NCI-H748 treated with DMSO at 0.1 percent for 48 hours (cell line): ENCODE results near the gene ANKRD55.
A peak's percentile ranks its signal among the peaks of the same experiment; 100 is the strongest.
"Not testable (repeated sequence)": the region's sequence is repeated elsewhere in the genome, so short reads cannot be mapped to it uniquely, and the experiment has no call there.

Experiments
- DNase-seq: peaks from one replicate; lab custom pipeline; 2025; lab: John Stamatoyannopoulos, UW

Gene ANKRD55

DNA sequence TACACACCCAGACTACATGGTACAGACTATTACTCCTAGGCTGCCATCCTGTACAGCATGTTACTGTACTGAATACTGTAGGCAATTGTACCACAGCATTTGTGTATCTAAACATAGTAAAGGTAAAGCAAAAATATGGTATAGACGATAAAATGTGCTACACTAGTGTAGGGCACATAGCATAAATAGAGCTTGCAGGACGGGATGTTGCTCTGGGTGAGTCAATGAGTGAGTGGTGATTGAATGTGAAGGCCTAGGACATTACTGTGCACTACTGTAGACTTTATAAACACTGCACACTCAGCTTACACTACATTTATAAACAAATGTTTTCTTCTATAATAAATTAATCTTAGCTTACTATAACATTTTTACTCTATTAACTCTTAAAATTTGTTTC lies 25.6 kb downstream of the ANKRD55 start:
- DNase-seq, result no peak

DNA sequence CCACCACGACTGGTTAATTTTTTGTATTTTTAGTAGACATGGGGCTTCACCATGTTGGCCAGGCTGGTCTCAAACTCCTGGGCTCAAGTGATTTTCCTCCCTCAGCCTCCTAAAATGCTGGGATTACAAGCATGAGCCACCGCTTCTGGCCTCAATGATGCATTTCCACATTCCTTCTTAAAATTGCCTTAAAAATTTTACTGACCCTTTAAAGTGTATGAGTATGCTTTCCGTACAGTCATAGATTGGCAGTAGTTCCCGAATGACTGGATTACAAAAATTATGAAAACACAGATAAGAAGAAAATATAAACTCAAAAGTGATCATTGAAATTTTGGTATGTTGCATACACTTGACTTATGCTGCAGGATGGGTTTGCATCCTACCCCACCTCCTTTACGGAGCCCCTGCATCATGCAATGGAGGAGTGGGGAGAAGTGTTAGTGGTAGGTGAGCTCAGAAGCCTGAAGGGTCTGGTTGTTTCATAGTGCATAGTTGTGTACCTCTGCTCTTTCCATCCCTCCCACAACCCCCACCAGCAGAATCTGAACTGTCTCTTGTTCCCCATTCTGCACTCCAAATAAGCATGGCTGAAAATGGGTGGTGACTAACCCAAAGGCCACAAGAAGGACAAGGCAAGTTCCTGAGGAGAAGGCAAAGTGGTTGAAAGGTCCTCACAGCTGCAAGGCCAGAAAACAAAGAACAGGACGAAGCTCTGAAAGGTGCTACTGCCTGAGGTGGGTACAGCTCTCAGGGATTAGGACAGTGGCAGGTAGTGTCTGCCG lies 26.8 kb downstream of the ANKRD55 start:
- no peak for DNase-seq

DNA sequence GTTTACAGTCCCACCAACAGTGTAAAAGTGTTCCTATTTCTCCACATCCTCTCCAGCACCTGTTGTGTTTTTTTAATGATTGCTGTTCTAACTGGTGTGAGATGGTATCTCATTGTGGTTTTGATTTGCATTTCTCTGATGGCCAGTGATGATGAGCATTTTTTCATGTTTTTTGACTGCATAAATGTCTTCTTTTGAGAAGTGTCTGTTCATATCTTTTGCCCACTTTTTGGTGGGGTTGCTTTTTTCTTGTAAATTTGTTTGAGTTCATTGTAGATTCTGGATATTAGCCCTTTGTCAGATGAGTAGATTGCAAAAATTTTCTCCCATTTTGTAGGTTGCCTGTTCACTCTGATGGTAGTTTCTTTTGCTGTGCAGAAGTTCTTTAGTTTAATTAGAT lies 29.2 kb downstream of the ANKRD55 start:
- DNase-seq, result not testable (repeated sequence)

DNA sequence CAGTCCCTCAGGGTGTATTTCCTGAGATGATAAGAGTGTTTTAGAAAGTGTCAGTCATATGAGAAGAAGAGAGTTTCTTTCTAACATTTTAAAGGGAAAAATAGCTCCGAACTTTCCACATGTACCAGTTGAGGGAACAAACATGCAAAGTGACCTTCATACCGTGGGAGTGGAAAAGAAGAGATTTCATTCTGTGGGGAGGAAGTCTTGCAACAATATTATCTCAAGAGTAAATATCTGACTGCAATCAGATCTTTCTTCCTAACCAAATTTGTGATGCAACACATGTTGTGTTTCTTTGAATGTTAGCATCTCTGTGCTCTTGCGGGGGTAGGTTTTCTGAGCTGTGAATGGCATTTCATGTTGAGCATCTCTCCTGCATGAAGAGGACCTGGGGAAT lies 30.6 kb downstream of the ANKRD55 start:
- DNase-seq, result no peak

DNA sequence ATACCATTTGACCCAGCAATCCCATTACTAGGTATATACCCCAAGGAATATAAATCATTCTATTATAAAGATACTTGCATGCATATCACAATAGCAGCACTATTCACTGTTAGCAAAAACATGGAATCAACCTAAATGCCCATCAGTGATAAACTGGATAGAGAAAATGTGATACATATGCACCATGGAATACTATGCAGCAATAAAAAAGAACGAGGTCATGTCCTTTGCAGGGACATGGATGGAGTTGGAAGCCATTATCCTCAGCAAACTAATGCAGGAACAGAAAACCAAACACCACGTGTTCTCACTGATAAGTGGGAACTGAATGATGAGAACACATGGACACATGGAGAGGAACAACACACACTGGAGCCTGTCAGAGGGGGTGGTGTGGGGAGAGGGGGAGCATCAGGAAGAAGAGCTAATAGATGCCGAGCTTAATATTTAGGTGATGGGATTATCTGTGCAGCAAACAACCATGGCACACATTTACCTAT lies 31.3 kb downstream of the ANKRD55 start:
- not testable (repeated sequence) for DNase-seq

DNA sequence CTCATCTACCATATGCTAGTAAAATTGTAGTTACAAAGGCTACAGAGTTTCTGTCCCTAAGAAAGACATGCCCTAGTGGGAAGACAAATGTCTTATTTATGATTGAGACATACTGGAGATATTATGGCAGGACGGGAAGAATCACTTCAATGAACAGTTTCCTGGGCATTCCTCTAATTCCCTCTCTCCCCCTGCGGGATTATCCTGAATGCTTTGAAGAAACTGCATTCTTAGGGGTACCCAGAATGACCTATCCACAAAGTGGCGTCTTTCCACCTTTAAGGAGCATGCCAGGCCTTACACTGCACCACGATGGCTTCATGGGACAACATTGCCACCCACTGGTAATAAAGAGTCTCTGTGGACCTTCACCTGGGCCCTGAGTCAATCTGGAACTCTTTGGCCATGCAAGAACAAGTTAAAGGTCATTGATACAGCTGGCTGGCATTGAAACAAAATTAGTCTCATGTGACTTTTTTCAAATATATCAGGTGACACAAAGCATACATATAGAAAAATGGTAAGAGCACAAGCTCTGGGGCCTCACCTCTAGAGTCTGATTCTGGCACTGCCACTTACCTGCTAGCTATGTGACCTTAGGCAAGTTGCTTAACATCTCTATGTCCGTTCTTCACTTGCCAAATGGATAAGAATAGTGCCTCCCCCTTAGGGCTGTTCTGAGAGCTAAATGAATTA lies 32.0 kb downstream of the ANKRD55 start:
- peak; percentile 45 for DNase-seq

DNA sequence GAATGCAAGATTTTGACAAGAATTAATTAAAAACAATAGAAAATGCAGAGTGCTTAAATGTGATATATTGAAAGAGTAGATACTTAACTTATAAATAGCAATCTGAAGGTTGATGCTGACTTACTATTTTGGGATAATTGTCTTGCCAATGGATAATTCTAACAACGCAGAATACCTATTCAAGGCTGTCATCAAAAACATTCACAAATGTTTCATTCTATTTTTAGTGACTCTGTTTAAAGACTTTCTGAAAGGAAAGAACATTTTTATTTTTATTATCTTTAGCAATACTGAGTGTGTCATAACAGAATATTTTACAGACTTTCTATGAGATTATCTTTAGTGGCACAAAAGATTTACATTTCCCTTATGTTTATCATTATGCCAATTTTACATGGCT lies 38.1 kb downstream of the ANKRD55 start:
- DNase-seq, result no peak

DNA sequence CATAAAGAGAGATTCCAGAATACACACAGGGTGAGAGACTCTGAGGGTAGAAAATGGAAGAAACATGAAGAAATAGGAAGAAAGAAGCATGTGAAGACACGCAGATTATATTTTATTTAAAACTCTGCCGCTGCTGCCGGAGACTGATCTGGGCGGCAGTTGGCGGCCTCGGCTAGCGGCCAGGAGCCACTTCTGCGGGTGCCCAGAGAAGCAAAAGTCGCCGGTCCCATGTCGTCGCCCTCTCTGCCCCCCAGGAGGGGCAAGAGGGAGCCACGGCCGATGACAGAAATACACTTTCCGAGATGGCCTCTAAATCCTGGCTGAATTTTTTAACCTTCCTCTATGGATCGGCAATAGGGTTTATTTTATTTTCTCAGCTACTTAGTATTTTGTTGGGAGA lies 40.9 kb downstream of the ANKRD55 start:
- DNase-seq, result no peak

DNA sequence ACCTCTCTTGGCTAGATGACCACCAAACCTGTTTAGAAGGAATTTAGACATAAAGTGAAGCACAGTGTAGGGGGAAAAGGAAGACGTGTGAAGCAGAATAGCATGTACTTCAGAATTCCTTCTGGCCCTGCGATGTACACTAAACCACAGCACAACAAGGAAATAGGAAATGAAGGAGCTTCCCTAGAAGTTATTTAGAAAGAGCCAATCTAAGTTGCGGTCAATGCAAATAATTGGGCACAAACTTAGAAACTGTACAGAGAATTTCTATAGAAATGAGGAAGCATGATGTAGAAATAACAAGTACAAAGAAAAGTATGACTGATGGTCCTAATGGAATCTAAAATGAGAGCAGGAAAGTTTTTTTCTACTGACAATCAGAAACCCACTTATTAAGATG lies 41.5 kb downstream of the ANKRD55 start:
- DNase-seq, result no peak

DNA sequence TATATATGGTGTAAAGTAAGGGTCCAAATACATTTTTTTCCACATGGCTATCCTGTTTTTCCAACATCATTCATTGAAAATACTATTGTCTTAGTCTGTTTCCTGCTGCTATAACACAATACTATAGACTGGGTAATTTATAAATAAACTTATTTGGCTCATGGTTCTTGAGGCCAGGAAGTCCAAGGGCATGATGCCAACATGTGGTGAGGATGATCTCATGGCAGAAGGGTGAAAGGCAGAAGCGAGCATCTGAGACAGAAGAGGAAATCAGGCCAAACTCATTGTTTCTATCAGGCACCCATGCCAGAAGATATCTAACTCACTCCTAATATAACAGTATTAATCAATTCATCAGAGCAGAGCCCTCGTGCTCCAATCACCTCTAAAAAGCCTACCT lies 42.6 kb downstream of the ANKRD55 start:
- DNase-seq, result no peak

DNA sequence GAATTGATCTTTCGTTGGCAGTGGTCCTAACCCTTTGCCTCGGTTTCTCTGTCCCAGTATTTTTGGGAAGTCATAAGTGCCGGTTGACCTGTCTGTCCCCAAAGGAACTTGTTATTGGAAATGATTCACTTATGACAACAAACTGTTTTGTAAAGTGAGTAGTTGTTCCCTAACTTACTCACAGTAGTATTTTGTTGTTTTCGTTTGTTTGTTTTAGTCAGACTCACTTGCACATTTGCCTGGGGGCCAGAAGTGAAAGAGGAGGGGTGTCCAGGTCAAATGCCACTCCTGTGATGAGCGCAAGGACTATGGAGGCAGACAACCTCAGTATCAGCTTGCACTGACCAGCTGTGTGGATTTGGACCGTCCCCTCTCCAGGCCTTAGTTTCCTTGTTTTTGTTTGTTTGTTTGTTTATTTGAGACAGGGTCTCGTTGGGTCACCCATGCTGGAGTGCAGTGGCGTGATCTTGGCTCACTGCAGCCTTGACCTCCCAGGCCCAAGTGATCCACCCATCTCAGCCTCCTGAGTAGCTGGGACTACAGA lies 47.3 kb downstream of the ANKRD55 start:
- no peak for DNase-seq

DNA sequence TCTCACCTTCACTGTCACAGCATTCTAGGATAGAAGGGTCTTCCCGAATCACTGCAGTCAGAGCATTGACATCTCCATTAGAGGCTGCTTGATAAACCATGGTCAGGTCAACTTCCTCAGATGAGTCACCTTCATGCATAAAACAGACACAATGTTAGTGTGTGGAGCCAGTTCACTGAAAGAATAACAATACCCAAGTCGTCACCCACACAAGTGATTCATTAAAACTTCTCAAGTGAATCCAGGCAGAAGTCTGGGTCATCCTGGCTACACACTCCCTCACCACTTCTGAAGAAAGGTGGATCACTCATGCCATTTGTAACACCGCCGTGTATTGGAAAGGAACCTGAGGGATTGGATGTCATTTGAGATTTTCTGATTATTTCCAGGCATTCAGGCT lies 49.6 kb downstream of the ANKRD55 start:
- no peak for DNase-seq

DNA sequence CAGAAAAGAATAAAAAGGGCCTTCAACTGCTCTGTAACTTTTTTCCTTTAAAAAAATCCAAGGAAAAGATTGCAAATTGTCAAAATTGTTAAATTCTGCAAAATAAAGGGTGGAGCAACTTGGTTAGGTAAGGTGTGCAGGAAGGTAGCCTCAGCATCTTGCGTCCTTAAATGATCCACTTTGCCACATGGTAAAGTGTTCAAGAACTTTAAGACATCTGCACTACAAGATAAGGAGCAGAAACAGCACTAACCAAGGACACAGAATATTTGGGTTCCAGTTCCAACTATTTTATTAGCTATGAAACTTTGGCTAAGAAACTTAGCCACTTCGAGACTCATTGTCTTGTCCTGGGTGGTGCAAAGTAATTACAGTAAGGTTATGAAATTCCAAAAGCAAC lies 53.7 kb downstream of the ANKRD55 start:
- no peak for DNase-seq

DNA sequence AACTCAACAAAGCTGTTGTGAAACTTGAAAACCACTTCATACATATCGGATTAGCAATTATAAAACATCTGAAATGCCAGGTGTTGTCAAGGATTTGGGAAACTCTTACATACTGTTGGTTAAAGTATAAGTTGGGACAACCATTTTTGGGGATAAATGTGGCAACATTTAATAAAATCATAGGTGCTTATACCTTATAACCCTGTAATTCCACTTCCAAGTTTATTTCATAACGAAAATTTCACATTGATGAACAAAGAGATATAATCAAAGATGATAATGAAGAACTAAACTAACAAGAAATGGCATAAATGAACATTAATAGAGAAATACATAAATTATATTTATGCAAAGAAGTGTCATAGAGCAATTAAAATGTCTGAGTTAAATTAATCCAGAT lies 54.3 kb downstream of the ANKRD55 start:
- no peak for DNase-seq

DNA sequence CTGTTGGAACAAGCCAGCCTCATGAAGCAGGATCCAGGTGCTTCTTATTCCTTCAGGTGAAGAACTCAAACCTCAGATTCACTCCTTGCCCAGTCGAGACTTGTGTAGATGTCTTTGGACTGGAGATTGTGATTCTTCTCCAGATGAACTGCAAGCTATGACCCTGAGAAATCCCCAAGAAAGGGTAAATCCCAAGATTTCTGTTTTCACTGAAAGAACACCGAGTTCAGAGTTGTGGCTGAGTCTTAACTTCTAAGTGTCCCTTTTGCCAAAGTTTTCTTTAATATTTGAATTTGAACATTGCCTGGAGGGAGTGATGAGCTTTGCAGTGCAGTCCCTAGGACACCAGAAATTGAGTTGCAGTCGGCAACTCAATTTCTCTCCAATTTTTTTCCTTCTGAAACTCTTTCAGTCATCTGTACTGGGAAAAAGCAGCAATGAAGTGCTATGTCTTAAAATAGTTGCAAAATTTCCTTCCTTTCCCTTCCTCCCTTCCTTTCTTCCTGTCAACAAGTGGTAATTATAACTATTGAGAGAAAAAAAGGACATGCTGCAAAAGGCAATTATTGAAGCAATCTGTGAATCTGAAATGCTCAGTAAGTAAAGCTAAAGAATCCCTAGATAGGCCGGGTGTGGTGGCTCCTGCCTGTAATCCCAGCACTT lies 56.1 kb downstream of the ANKRD55 start:
- no peak for DNase-seq

DNA sequence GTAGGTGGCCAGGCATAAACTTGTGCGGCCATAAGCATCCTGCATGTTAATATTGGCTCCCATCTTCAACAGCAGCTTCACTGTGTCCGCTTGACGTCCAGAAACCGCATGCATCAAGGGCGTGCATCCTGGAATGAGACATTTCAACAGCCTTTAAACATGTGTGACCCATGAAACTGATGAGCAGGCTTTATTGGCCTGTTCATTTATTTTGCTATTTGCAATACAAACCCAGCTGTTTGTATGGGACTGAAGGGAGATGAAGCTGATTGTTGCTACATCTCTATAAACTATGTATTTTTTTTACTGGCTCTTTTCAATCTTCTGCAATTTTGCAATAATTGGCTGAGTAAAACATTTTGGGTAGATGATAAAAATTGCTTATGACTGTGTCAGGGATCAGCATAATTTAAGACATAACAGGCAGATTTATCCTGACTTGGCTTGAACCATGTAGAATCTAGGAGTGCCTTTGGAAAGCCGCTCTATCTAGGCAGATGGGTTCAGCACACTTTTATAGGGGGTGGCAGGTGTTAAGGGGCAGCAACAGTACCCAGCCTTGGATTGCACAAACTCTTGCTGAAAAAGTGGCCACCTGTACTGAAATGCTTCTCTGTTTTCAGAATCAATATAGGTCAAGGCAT lies 56.9 kb downstream of the ANKRD55 start:
- no peak for DNase-seq

DNA sequence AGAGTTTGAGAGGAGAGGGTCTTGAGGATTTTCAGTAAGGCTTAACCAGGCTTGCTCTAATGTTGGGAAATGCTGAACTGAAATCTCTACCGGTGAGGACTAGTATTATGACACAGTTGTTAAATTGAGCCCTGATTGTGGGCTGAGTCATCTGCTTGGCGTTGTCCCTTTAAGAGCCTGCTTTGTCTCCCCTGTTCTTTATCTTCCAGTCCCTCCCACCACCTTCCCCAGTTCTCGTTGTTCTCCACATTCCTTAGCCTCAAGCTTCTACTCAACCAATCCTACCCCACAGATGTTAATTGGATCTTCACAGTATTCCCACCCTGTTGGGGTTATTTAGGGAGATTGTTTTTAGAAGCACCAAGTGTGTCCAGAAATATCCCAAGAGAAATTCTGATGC lies 57.6 kb downstream of the ANKRD55 start:
- DNase-seq, result no peak

DNA sequence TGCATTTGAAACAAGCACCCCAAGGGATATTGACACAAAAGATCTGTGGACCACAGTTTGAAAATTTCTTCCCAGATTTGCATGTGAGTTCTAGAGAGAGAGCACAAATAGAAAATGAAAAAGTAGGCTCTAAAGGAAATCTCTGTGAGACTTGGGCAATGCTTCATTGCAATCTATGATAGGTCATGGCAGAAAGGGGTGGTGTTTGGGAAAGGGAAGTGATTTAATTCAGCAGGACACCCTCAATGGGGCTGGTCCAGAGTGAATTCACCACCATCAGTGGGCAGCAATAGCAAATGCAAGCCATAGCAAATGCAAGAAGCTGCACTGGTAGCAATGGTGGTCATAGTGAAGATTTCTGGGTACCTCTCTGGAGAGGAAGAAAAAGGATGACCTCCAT lies 58.1 kb downstream of the ANKRD55 start:
- DNase-seq, result no peak

DNA sequence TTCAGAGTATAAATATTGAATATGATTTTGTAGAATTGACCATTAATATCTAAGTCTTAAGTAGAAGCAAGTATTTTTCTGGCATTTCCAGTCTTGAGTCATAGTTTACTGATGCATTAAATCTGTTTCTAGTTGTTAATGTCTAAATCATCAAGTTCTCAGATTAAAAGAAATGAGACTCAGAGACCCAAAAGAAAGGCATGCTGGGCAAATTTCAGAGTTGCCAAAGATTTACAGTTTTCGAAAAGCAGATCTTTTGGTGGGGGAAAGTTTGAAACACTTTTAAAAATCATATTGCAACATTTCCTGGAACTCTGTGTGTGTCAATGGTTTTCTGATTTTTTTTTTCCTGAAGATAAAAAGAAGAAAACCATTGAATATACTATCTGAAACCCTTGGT lies 60.9 kb downstream of the ANKRD55 start:
- DNase-seq, result no peak

DNA sequence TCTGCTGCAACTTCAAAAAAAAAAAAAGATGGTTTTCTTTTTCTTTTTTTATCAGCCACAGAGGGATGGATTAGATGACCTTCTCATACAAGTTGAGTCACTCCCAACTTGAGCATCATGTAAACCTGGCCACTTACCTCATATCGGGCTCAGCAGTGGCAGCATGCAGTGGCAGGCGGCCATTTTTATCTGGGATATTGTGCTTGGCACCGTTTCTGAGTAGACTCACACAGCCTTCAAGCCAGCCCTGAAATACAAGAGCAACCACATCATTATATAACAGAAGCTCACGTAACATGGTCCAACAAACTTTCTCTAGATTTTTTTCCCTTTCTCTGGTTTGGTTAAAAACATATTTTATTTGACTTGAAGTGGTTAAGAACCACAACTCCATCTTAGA lies 62.6 kb downstream of the ANKRD55 start:
- DNase-seq, result no peak

DNA sequence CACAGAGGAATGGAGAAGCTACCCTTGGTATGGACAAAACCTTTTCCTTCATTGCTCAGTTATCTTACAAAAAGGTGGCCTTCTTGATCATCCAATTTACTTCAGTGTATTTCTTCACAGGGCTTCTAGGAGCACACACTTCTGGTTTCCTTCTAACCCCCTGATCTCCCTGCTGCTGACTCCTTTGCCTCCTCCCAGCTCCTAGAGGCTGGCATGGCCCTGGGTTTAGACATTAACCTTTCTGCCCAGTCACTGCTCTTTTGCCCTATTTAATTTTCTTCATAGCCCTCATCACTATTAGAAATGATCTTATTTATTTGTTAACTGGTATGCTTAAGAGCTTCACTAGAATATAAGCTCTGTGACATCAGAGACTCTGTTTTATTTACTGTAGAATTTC lies 63.2 kb downstream of the ANKRD55 start:
- DNase-seq, result no peak

DNA sequence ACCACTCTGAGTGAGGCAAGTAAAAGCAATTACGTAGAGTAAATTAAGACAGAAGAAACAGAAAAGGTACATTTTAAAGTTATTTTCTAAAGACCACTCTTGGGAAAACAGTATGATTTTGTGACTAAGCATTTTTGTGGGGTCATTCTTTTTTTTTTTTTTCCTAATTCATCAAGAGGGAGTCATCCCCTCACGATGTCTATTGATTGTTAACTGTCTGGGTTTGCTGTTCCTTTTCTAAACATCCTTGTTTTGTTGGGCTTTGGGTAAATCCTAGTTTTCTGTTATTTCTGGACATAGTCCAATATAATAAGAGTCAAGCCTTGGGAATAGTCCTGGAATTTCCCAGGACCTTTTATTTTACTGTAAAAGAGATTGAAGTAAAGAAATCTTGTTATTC lies 63.8 kb downstream of the ANKRD55 start:
- no peak for DNase-seq
